HCT116 (cell line): ENCODE data around the gene TAAR6. TPM values are rescaled to one million over a fixed set of nuclear protein-coding genes. Genes with fewer than 3 reads are reported as not detected.

Experiments used
- ATAC-seq: fragments of 200-7000 bp; cut with Tn5 transposase; 2 replicates; pipeline ENCODE4 v1.9.1; 2020; ENCODE audit warnings: mild to moderate bottlenecking, moderate library complexity
- BruUV-seq: library from RNA; stranded (reverse); fragments of 400-500 nt; replicated peaks from 2 replicates; lab custom pipeline; 2021; lab: Mats Ljungman, UMichigan
- CTCF ChIA-PET: fragments of 300-600 bp; sonication (Branson Sonifier 250); formaldehyde crosslinking; loops from one replicate; lab custom pipeline; 2021; ENCODE audit warnings: antibody characterized with exemption; lab: Charles Lee
- POLR2A ChIA-PET: fragments of 300-600, 350-600 bp; sonication (Branson Sonifier 250); formaldehyde crosslinking; loops from one replicate; lab custom pipeline; 2021; ENCODE audit warnings: antibody characterized with exemption; lab: Charles Lee
- RAD21 ChIA-PET, 2 experiments: fragments of 300-600 bp; sonication (Branson Sonifier 250); formaldehyde crosslinking; loops; one replicate each; lab custom pipeline; 2023; ENCODE audit warnings: low total read pairs in 2 of 2; ENCODE audit not compliant: uncharacterized antibody in 2 of 2, unreplicated experiment in 2 of 2, low non-redundant PET in 1 of 2; lab: Charles Lee
- DNase-seq: peaks from one replicate; pipeline ENCODE4 v3.0.0-alpha.2; 2010; ENCODE audit warnings: low read depth, low spot score
- H2AFZ ChIP-seq: fragments of 200-600 bp; shearing (Covaris generic), sonication (generic); 2 replicates; pipeline ENCODE4 v1.6.1; 2017; ENCODE audit warnings: low read depth, mixed run types, mixed read lengths, antibody characterized with exemption, low read length; ENCODE audit not compliant: poor library complexity, severe bottlenecking
- H3K27ac ChIP-seq: 2 replicates; pipeline ENCODE4 v1.5.1; 2012; ENCODE audit warnings: low read depth, low read length
- H3K27me3 ChIP-seq: fragments of 200-600 bp; sonication (generic); 2 replicates; pipeline ENCODE4 v1.6.1; 2016; ENCODE audit warnings: mixed run types, low read length, mixed read lengths; ENCODE audit not compliant: insufficient read depth
- H3K36me3 ChIP-seq, 2 experiments: fragments of 200-500 bp in 1 of 2; fragments of 200-600 bp in 1 of 2; sonication (Bioruptor generic) in 1 of 2; sonication (generic) in 1 of 2; 2 replicates each; pipeline versions ENCODE4 v1.5.1 to v1.6.1; 2014 to 2016; ENCODE audit warnings: low read length in 2 of 2, inconsistent platforms in 1 of 2, mixed read lengths in 1 of 2, mixed run types in 1 of 2; ENCODE audit not compliant: insufficient read depth in 2 of 2, control insufficient read depth in 1 of 2
- H3K4me1 ChIP-seq, 2 experiments: fragments of 200-600 bp in 1 of 2; sonication (generic) in 1 of 2; 2 replicates each; pipeline versions ENCODE4 v1.5.1 to v1.6.1; 2012 to 2017; ENCODE audit warnings: low read length in 2 of 2, inconsistent platforms in 1 of 2, mild to moderate bottlenecking in 1 of 2, mixed read lengths in 1 of 2, mixed run types in 1 of 2, moderate library complexity in 1 of 2; ENCODE audit not compliant: insufficient read depth in 2 of 2, control insufficient read depth in 1 of 2
- H3K4me2 ChIP-seq: fragments of 200-600 bp; sonication (generic); 2 replicates; pipeline ENCODE4 v1.6.1; 2017; ENCODE audit warnings: mixed run types, low read length, mixed read lengths
- H3K4me3 ChIP-seq, 2 experiments: fragments of 200-600 bp in 1 of 2; sonication (generic) in 1 of 2; replicated peaks in 1 of 2; 2 replicates each; pipeline ENCODE4 v1.5.1; 2011 to 2016; ENCODE audit warnings: low read length in 2 of 2, control low read depth in 1 of 2, low read depth in 1 of 2, mild to moderate bottlenecking in 1 of 2, mixed read lengths in 1 of 2, mixed run types in 1 of 2
- H3K79me2 ChIP-seq: fragments of 200-600 bp; sonication (generic); 2 replicates; pipeline ENCODE4 v1.6.1; 2017; ENCODE audit warnings: mild to moderate bottlenecking, mixed run types, low read length, moderate library complexity, mixed read lengths; ENCODE audit not compliant: insufficient read depth
- H3K9ac ChIP-seq: fragments of 200-600 bp; sonication (generic); 2 replicates; pipeline ENCODE4 v1.6.1; 2016; ENCODE audit warnings: low read length, mixed read lengths
- H3K9me2 ChIP-seq: fragments of 200-600 bp; sonication (generic), shearing (Covaris generic); 2 replicates; pipeline ENCODE4 v1.6.1; 2017; ENCODE audit warnings: mixed run types, mild to moderate bottlenecking, moderate library complexity; ENCODE audit not compliant: insufficient read depth
- H3K9me3 ChIP-seq, 2 experiments: fragments of 200-500 bp in 1 of 2; fragments of 200-600 bp in 1 of 2; sonication (Bioruptor generic) in 1 of 2; sonication (generic) in 1 of 2; 2 replicates each; pipeline ENCODE4 v1.6.1; 2014 to 2017; ENCODE audit warnings: low read length in 2 of 2, mixed read lengths in 2 of 2, inconsistent platforms in 1 of 2, low read depth in 1 of 2, mild to moderate bottlenecking in 1 of 2, mixed run types in 1 of 2, moderate library complexity in 1 of 2; ENCODE audit not compliant: control insufficient read depth in 1 of 2, insufficient read depth in 1 of 2
- H4K20me1 ChIP-seq: fragments of 200-600 bp; sonication (generic), shearing (Covaris generic); 2 replicates; pipeline ENCODE4 v1.6.1; 2017; ENCODE audit warnings: mixed run types, mild to moderate bottlenecking, moderate library complexity; ENCODE audit not compliant: insufficient read depth
- EZH2 ChIP-seq: fragments of 200-600 bp; sonication (generic); IDR thresholded peaks from 2 replicates; pipeline ENCODE4 v1.6.1; 2017; ENCODE audit warnings: antibody characterized with exemption, mixed run types
- FOSL1 ChIP-seq: IDR thresholded peaks from 2 replicates; pipeline ENCODE4 v1.6.1; 2012; ENCODE audit warnings: low read depth
- POLR2A ChIP-seq: IDR thresholded peaks from 2 replicates; pipeline ENCODE4 v1.7.0; 2011; ENCODE audit warnings: borderline replicate concordance; ENCODE audit not compliant: insufficient read depth, insufficient read length; ENCODE audit errors: extremely low read depth
- RAD21 ChIP-seq: IDR thresholded peaks from 2 replicates; pipeline ENCODE4 v1.6.1; 2012; ENCODE audit warnings: low read depth, mild to moderate bottlenecking
- SIN3A ChIP-seq: IDR thresholded peaks from 2 replicates; pipeline ENCODE4 v1.6.1; 2012; ENCODE audit warnings: low read depth
- SP1 ChIP-seq: IDR thresholded peaks from 2 replicates; pipeline ENCODE4 v1.6.1; 2012; ENCODE audit warnings: low read depth
- intact Hi-C: fragments of 100-400 bp; cut with micrococcal nuclease; formaldehyde crosslinking; loops from 2 replicates; pipeline ENCODE4 v1.10.0; 2022
- total RNA-seq: library from RNA; stranded (reverse); gene quantifications from one replicate; pipeline ENCODE4 v1.2.1, GENCODE V29; 2021; ENCODE audit not compliant: unreplicated experiment

The TAAR6 gene
- total RNA-seq, 1 experiment from 2014 or later = not detected

DNA sequence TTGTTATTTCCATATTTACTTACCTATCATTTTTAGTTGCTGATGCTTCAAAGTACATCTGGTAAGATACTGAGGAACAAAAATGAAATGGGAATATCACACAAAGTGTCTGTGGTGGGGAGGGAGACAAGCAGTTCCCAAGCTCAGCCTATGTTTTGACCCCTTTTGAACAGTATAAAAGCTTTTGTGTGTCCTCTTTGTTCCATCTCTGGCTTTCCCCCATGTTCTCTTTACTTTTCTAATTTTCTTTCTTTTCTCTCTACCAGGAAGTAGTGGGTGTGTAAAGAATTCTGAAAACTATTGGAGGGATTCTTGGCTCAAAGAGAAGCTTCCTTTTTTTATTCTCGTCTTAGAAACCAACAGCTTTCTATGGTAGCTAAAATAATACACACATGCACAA lies 46.6 kb downstream of the TAAR6 start:
- POLR2A ChIA-PET = no interaction called here
- Histone ChIP-seq H3K9me3 (no peaks in the 10 kb centered on the region), H3K36me3 (no peaks in the 10 kb centered on the region), H3K27me3 (no peaks in the 10 kb centered on the region), H2AFZ (no peak overlapping the region), H3K4me3 (no peak overlapping the region), H3K9ac (no peak overlapping the region), H3K27ac (no peak overlapping the region), H3K79me2 (no peaks in the 10 kb centered on the region), H3K4me2 (no peak overlapping the region), H3K4me1 (peaks cover 0 to 6% of the 10 kb centered on the region in 2 experiments; a peak in 1 of 4 replicates), H4K20me1 (no peaks in the 10 kb centered on the region), H3K9me2 (no peaks in the 10 kb centered on the region)
- DNase-seq (no peak), ATAC-seq (no peak)
- RAD21 ChIA-PET = no interaction called here
- BruUV-seq = no TSS peak
- CTCF ChIA-PET = no interaction called here
- intact Hi-C loops = no loop called here
- TF ChIP-seq POLR2A (no peak), RAD21 (no peak), SIN3A (no peak), EZH2 (no peak), SP1 (no peak), FOSL1 (no peak)

Other genes with a start within 250 kb of the TAAR6 start
- gene MOXD1, start 168.8 kb upstream of the TAAR6 start, total RNA-seq = 1.0 TPM
- 27.8 TPM for gene STX7, start 57.2 kb upstream of the TAAR6 start, total RNA-seq
- gene TAAR9, start 32.0 kb upstream of the TAAR6 start, total RNA-seq = not detected
- not detected for gene TAAR8, start 17.6 kb upstream of the TAAR6 start, total RNA-seq
- gene TAAR5, start 19.4 kb downstream of the TAAR6 start, total RNA-seq = not detected
- gene TAAR2, start 54.0 kb downstream of the TAAR6 start, total RNA-seq = not detected
- not detected for gene TAAR1, start 88.9 kb downstream of the TAAR6 start, total RNA-seq
- gene VNN1, start 143.7 kb downstream of the TAAR6 start, total RNA-seq = not detected
- gene VNN2, start 187.6 kb downstream of the TAAR6 start, total RNA-seq = 0.37 TPM
- gene SLC18B1, start 228.3 kb downstream of the TAAR6 start, total RNA-seq = 18.1 TPM
- 1,660 TPM for gene RPS12, start 244.2 kb downstream of the TAAR6 start, total RNA-seq